NCI-H446 (cell line): Measurements from ENCODE around the gene MTF1.
"Not testable (repeated sequence)": the region's sequence is repeated elsewhere in the genome, so short reads cannot be mapped to it uniquely, and the experiment has no call there.

ENCODE experiments used
- DNase-seq, 2 experiments: peaks; one replicate each; lab custom pipeline; 2025; lab: John Stamatoyannopoulos, UW

MTF1 gene

GRCh38 chr1:37859507-37860345, at the start of gene MTF1:
Gene MTF1 (minus strand): TSS chr1:37859592. CDS start chr1:37857658, 1,934 bp downstream.
- peak; percentile 92 to 98 for DNase-seq

DNA sequence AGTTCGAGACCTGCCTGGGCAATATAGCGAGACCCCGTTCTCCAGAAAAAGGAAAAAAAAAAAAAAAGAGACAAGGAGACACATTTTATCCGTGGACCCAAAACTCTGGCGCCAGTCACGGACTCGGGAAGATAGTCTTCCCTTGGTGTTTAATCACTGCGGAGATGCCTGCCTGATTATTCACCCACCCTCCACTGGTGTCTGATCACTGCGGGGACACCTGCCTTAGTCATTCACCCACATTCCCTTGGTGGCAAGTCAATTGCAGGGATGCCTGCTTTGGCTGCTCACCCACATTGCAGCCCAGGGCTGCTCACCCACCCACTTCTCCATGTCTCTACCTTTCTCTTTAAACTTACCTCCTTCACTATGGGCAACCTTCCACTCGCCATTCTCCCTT, 49.1 kb upstream of the MTF1 start:
- DNase-seq = not testable (repeated sequence)

GRCh38 chr1:37907416-37908125, 48.2 kb upstream of the MTF1 start:
- not testable (repeated sequence) for DNase-seq

DNA sequence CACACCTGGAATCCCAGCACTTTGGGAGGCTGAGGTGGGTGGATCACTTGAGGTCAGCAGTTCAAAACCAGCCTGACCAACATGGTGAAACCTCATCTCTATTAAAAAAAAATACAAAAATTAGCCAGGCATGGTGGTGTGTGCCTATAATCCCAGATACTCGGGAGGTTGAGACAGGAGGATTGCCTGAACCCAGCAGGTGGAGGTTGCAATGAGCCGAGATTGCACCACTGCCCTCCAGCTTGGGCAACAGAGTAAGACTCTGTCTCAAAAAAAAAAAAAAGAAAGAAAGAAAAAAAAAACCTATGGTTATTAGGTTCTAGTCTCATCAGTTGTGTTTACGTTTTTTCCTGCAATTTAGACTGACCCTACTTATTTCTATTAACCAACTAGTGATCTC, 47.2 kb upstream of the MTF1 start:
- DNase-seq = not testable (repeated sequence)

GRCh38 chr1:37905727-37906126, 46.3 kb upstream of the MTF1 start:
- no peak for DNase-seq

DNA sequence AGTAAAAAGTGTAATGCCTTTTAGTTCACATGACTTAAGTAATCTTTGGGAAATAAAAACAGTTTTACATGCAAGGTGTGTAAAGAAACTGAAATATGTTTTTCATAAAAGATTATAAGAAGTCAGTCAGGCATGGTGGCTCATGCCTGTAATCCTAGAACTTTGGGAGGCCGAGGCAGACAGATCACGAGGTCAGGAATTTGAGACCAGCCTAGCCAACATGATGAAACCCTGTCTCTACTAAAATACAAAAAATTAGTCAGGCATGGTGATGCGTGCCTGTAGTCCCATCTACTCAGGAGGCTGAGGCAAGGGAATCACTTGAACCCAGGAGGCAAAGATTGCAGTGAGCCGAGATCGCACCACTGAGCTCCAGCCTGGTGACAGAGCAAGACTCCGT, 44.5 kb upstream of the MTF1 start:
- not testable (repeated sequence) for DNase-seq

GRCh38 chr1:37902983-37903382, 43.6 kb upstream of the MTF1 start:
- no peak for DNase-seq

DNA sequence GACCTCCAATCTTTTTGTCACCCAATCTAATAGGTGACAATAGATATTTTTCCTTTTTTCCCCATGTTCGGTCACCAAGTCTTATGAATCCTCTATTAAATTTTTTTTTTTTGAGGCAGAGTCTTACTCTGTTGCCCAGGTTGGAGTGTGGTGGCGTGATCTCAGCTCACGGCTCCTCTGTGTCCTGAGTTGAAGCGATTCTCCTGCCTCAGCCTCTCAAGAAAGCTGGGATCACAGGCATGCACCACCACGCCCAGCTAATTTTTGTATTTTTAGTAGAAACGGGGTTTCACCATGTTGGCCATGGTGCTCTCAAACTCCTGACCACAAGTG, 42.5 kb upstream of the MTF1 start:
- DNase-seq = no peak

DNA sequence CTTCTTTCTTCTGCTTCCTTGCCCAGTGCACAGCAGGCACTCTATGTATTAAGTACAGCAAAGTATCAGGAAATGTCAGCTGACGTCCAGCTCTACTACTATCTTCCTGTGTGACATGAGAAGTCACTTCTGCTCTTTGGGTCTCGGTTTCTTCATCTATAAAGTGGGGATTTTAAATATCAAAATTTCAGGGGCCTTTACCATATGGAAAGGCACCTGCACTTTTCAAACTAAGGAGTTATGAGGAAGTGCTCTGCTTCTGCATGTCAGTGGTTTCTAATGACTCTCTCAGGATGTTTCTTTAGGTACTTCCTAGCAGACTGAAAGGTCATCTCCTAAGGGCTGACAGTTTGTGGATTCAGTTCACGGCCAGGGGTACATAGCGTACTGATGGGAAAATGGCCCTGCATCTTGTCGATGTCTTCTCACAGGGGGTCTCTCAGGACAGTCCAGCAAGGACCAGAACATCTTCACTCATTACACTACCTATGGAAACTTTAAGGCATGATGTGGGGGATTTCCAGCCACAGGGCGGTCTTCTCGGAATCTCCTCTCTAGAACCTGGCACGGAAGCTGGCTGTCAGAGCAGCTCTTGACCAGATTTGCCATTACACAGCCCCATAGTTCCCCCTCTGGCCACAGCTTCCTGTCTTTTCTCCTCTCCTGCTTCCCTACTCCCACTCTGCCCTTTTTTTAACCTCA, 42.0 kb upstream of the MTF1 start:
- DNase-seq = no peak

DNA sequence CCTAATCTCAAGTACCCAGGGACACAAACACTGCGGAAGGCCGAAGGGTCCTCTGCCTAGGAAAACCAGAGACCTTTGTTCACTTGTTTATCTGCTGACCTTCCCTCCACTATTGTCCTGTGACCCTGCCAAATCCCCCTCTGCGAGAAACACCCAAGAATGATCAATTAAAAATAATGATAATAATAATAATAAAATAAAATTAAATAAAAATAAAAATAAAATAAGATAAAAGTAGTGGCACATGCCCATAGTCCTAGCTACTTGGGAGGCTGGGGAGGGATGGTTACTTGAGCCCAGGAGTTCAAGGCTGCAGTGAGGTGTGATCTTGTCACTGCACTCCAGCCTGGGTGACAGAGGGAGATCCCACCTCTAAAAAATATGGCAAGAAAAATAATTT, 38.2 kb upstream of the MTF1 start:
- not testable (repeated sequence) for DNase-seq

GRCh38 chr1:37893673-37894072, 34.3 kb upstream of the MTF1 start:
- no peak for DNase-seq

- no peak for DNase-seq
Observed at GRCh38 chr1:37892151-37893047, 33.0 kb upstream of the MTF1 start.

GRCh38 chr1:37890378-37891014, 31.1 kb upstream of the MTF1 start:
- DNase-seq = peak; percentile 4 to 57

GRCh38 chr1:37888022-37888700, 28.8 kb upstream of the MTF1 start:
- DNase-seq = no peak

GRCh38 chr1:37884145-37884544, 24.8 kb upstream of the MTF1 start:
- no peak for DNase-seq

DNA sequence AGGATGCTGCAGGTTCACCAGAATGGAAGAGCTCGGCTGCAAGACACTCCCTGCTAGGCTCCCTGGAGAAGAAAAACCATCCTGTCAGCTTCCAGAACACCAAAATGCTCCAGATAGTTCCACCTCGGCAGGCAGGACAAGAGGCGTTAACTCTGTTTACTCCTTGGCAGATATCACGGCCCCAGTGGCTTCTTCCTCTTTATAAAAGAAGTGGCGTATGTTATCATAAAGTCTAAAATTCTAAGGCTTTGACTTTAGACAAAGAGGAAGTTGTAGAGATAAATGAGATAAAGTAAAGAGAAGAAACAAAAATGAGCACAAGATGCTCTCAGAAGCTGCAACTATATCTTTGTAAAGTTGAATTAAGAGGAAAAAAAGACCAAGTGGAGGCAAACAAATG, 24.3 kb upstream of the MTF1 start:
- DNase-seq = no peak

DNA sequence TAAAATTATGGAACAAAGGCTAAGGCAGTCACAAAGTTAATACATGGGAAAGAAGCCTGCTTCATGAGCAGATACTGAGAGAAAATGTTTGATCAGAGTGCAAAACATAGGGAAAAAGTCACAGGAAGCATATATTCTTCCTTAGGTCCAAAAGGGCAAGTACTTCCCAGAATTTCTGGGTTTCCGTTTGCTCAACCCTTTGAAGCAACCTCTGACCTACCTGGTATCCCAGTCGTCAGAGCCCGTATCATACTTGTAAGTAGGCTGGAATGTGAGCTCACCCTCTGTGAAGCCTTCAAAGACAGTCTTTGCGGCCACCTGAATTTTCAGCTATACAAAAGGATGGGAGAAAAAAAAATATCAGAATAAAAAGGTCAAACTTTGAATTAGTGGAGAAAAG, 20.5 kb upstream of the MTF1 start:
- DNase-seq = no peak

DNA sequence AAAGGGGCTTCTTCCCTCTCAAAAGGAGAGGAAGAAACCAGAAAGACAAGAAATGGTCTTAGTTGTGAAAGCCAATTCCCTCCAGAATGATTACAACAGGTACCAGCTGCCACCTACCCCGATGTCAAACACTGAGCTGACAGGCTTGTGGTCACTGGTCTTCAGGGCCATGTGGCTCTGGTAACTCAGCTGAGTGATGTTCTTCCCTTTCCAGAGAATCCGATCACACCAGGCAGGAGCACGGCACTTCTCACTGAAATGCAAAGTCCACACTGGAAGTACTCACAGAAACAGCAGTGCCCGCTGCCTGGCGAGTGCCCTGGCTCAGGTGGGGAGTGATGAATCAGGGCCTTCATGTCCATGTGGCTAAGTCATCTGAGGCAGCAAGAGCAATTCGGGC, 18.7 kb upstream of the MTF1 start:
- no peak for DNase-seq

DNA sequence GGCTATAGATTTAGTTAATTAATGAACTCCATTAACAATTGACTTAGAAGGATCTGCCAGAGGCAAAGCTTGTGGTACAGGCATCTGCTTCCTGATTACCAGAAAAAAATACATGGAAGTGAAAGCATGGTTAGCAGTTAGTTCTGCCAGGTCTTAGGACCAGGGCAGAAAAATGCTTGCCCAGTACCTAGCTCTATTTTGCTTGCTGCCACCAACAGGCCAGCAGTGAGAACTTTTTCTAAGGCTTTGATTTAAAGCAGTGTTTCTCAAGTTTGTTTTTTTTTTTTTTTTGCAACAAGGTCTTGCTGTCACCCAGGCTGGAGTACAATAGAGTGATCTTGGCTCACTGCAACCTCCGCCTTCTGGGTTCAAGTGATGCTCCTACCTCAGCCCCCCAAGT, 16.4 kb upstream of the MTF1 start:
- no peak for DNase-seq

- no peak for DNase-seq
Observed at GRCh38 chr1:37872692-37873091, 13.3 kb upstream of the MTF1 start.

- no peak for DNase-seq
Observed at GRCh38 chr1:37868466-37868865, 9.1 kb upstream of the MTF1 start.
